ENCODE results near the gene RAB5B. TPM values are rescaled to one million over a fixed set of nuclear protein-coding genes. Genes with fewer than 3 reads are reported as not detected.
"Not testable (repeated sequence)": the region's sequence is repeated elsewhere in the genome, so short reads cannot be mapped to it uniquely, and the experiment has no call there.

RAB5B gene
- total RNA-seq, 4 donors from 2014 or later = 75.5 to 84.9 (median 81.8) TPM

DNA sequence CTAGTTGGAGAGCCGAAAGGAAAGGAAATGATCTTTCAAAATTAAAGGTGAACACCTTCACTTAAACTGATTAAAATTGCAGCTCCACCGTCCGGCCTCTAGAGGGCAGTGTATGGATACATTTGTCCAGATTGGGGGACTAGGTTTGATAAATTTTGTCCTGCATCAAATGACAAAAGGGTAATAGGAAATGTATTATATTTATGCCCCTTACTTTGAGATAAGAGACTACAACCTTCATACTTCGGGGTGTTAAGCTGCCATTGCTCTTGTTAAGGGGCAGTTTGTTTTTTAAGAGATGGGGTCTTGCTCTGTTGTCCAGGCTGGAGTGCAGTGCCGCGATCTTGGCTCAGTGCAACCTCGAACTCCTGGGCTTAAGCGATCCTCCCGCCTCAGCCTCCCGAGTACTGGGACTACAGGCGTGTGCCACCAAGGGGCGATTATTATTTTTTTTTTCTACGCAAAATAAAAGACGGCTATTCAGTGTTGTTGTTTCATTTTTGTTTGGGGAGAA, 22.4 kb downstream of the RAB5B start:
- H3K4me1 ChIP-seq = peaks cover 12 to 14% of the 10 kb centered on the region in 2 donors
- TF ChIP-seq CTCF (IDR thresholded peaks at IDR 0.05 in 4 of 5, conservative IDR thresholded peaks at IDR 0.05 in 1 of 5) (peak; percentile 72 to 85 (median 74)), POLR2A (IDR thresholded peaks at IDR 0.05) (no peak)
- H3K27ac ChIP-seq = peak overlapping the region; percentile 83 to 96 (median 90)
- no peaks in the 10 kb centered on the region for H3K9me3 ChIP-seq
- no peaks in the 10 kb centered on the region for H3K27me3 ChIP-seq
- peak in 1 of 2 donors; percentile 46 for DNase-seq
- intact Hi-C loops (cut with DNase I; ENCODE audit: low total_unique reads) = loop anchor here (1.0 to 5.0 kb wide), 2 partner anchors 45 to 106 kb away; partner anchors contain the start of genes PA2G4 and RPS26
- ATAC-seq = peak; percentile 40 to 50
- H3K4me3 ChIP-seq = peak overlapping the region; percentile 66 to 83 (median 77)
- H3K36me3 ChIP-seq = peaks cover 5 to 38% of the 10 kb centered on the region in 2 donors
- in situ Hi-C loops (cut with MboI; ENCODE audit: low sequenced_read_pairs in 4 of 4) = loop anchor here in 1 of 4 donors (5.0 kb wide), 1 partner anchor 46 kb away; the partner anchor contains the start of gene RPS26

- Histone ChIP-seq H3K36me3 (peaks cover 3 to 33% of the 10 kb centered on the region in 2 donors), H3K4me1 (peaks cover 12 to 14% of the 10 kb centered on the region in 2 donors), H3K4me3 (peak within 1 kb of the TSS; percentile 66 to 83 (median 77)), H3K27me3 (no peaks in the 10 kb centered on the region), H3K27ac (peak within 1 kb of the TSS; percentile 83 to 96 (median 90)), H3K9me3 (no peaks in the 10 kb centered on the region)
- in situ Hi-C loops (cut with MboI; ENCODE audit: low sequenced_read_pairs in 4 of 4) (loop anchor here in 1 of 4 donors (5.0 kb wide), 1 partner anchor 45 kb away; the partner anchor contains the start of gene RPS26), intact Hi-C loops (cut with DNase I; ENCODE audit: low total_unique reads) (loop anchor here (1.0 to 5.0 kb wide), 4 partner anchors 10 to 105 kb away; partner anchors contain the start of genes PA2G4, RAB5B and RPS26)
- TF ChIP-seq CTCF (IDR thresholded peaks at IDR 0.05 in 4 of 5, conservative IDR thresholded peaks at IDR 0.05 in 1 of 5) (no peak), POLR2A (IDR thresholded peaks at IDR 0.05) (peak; percentile 45 to 58)
- peak; percentile 99 to 100 for ATAC-seq
- peak; percentile 97 to 99 for DNase-seq
Measured at GRCh38 chr12:55996715-55997534, 23.0 kb downstream of the RAB5B start, which contains the start of gene SUOX. Gene SUOX, plus strand, starts transcription at chr12:55997276. Its CDS starts 4,946 bp downstream, at chr12:56002222.

DNA sequence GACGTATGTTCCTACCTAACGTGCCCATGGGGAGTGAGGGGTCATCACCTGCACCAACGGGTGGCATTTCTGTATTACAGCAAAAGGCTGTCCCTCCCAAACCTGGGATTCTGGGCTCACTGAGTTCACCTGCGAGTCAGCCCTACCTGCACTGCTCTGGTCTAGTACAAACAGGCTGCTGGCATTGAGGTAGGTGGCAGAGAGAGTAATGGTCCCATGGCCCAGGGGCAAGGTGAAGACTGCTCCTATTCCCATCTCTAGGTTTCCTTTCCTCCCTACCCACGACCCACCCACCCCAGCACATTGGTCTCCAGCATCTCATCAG, 23.6 kb downstream of the RAB5B start:
- peaks cover 0 to 33% of the 10 kb centered on the region in 2 donors for H3K36me3 ChIP-seq
- H3K27me3 ChIP-seq = no peaks in the 10 kb centered on the region
- TF ChIP-seq CTCF (IDR thresholded peaks at IDR 0.05 in 4 of 5, conservative IDR thresholded peaks at IDR 0.05 in 1 of 5) = no peak
- no peak for TF ChIP-seq POLR2A (IDR thresholded peaks at IDR 0.05)
- intact Hi-C loops (cut with DNase I; ENCODE audit: low total_unique reads) (loop anchor here (1.0 to 5.0 kb wide), 3 partner anchors 10 to 105 kb away; partner anchors contain the start of genes PA2G4 and RAB5B), in situ Hi-C loops (cut with MboI; ENCODE audit: low sequenced_read_pairs in 4 of 4) (loop anchor here in 1 of 4 donors (5.0 kb wide), 1 partner anchor 45 kb away; the partner anchor contains the start of gene RPS26)
- DNase-seq (no peak), ATAC-seq (peak in 1 of 2 donors; percentile 1)
- no peaks in the 10 kb centered on the region for H3K9me3 ChIP-seq
- H3K4me1 ChIP-seq = peaks cover 12 to 14% of the 10 kb centered on the region in 2 donors
- H3K4me3 ChIP-seq = peak overlapping the region; percentile 66 to 83 (median 77)
- peak overlapping the region; percentile 83 to 96 (median 90) for H3K27ac ChIP-seq

- DNase-seq, ATAC-seq, H3K9me3 ChIP-seq, H3K27ac ChIP-seq, H3K27me3 ChIP-seq, H3K4me3 ChIP-seq: not testable (repeated sequence)
- in situ Hi-C loops (cut with MboI; ENCODE audit: low sequenced_read_pairs in 4 of 4) = loop anchor here in 1 of 4 donors (5.0 kb wide), 1 partner anchor 43 kb away; the partner anchor contains the start of gene RPS26
- Histone ChIP-seq H3K36me3 (peaks cover 0 to 14% of the 10 kb centered on the region in 2 donors), H3K4me1 (peaks cover 12 to 14% of the 10 kb centered on the region in 2 donors)
- intact Hi-C loops (cut with DNase I; ENCODE audit: low total_unique reads) = loop anchor here (5.0 kb wide), 1 partner anchor 103 kb away; the partner anchor contains the start of gene PA2G4
Measured at GRCh38 chr12:55999522-55999921, 25.6 kb downstream of the RAB5B start.

DNA sequence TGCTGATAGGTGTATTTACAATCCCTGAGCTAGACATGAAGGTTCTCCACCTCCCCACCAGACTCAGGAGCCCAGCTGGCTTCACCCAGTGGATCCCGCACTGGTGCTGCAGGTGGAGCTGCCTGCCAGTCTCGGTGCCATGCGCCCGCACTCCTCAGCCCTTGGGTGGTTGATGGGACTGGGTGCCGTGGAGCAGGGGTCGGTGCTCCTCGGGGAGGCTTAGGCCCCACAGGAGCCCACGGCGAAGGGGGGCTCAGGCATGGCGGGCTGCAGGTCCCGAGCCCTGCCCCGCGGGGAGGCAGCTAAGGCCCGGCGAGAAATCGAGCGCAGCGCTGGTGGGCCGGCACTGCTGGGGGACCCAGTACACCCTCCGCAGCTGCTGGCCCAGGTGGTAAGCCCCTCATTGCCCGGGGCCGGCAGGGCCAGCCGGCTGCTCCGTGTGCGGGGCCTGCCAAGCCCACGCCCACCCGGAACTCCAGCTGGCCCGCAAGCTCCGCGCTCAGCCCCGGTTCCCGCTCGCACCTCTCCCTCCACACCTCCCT, 26.2 kb downstream of the RAB5B start:
- in situ Hi-C loops (cut with MboI; ENCODE audit: low sequenced_read_pairs in 4 of 4) (loop anchor here in 1 of 4 donors (5.0 kb wide), 1 partner anchor 42 kb away; the partner anchor contains the start of gene RPS26), intact Hi-C loops (cut with DNase I; ENCODE audit: low total_unique reads) (loop anchor here (5.0 kb wide), 1 partner anchor 102 kb away; the partner anchor contains the start of gene PA2G4)
- not testable (repeated sequence) for H3K4me3 ChIP-seq, H3K9me3 ChIP-seq, H3K27me3 ChIP-seq, ATAC-seq, H3K36me3 ChIP-seq, DNase-seq
- Histone ChIP-seq H3K4me1 (peaks cover 12 to 14% of the 10 kb centered on the region in 2 donors), H3K27ac (peak overlapping the region; percentile 61 to 79 (median 66))
